MCF 10A (cell line): ENCODE results near the gene FER1L5. TPM values are rescaled to one million over a fixed set of nuclear protein-coding genes. Genes with fewer than 3 reads are reported as not detected.

ENCODE experiments used
- Bru-seq: library from RNA; stranded (reverse); fragments of 400-500 nt; gene quantifications from one replicate; lab custom pipeline; 2021; lab: Mats Ljungman, UMichigan
- BruChase-seq, 2 experiments: library from RNA; stranded (reverse); fragments of 400-500 nt; gene quantifications; one replicate each; lab custom pipeline; 2021; lab: Mats Ljungman, UMichigan
- BruUV-seq: library from RNA; stranded (reverse); fragments of 400-500 nt; replicated peaks from 2 replicates; lab custom pipeline; 2021; lab: Mats Ljungman, UMichigan
- CTCF ChIA-PET: fragments of 300-600 bp; sonication (Branson Sonifier 250); formaldehyde crosslinking; extraction: SDS; loops from one replicate; lab custom pipeline; 2021; ENCODE audit warnings: antibody characterized with exemption, inconsistent platforms; lab: Yijun Ruan, JAX
- POLR2A ChIA-PET: fragments of 300-600, 350-650 bp; sonication (Branson Sonifier 250); formaldehyde crosslinking; extraction: SDS; loops from one replicate; lab custom pipeline; 2020; ENCODE audit warnings: antibody characterized with exemption, inconsistent platforms; lab: Yijun Ruan, JAX
- DNase-seq: peaks from one replicate; pipeline ENCODE4 v3.0.0-alpha.2; 2018; ENCODE audit not compliant: unreplicated experiment
- H3K27ac Mint-ChIP-seq: one replicate; pipeline ENCODE4 v1.8.0; 2022; ENCODE audit warnings: mild to moderate bottlenecking, low read depth, mixed read lengths; ENCODE audit not compliant: unreplicated experiment
- H3K27me3 Mint-ChIP-seq: one replicate; pipeline ENCODE4 v1.8.0; 2022; ENCODE audit warnings: mixed read lengths; ENCODE audit not compliant: insufficient read depth, unreplicated experiment
- H3K36me3 Mint-ChIP-seq: one replicate; pipeline ENCODE4 v1.8.0; 2022; ENCODE audit warnings: mild to moderate bottlenecking, moderate library complexity, mixed read lengths; ENCODE audit not compliant: insufficient read depth, unreplicated experiment
- H3K4me1 Mint-ChIP-seq: one replicate; pipeline ENCODE4 v1.8.0; 2022; ENCODE audit warnings: mixed read lengths; ENCODE audit not compliant: insufficient read depth, unreplicated experiment
- H3K4me3 Mint-ChIP-seq: one replicate; pipeline ENCODE4 v1.8.0; 2022; ENCODE audit warnings: mild to moderate bottlenecking, moderate library complexity, mixed read lengths; ENCODE audit not compliant: unreplicated experiment
- H3K9me3 Mint-ChIP-seq: one replicate; pipeline ENCODE4 v1.8.0; 2022; ENCODE audit warnings: mixed read lengths; ENCODE audit not compliant: unreplicated experiment
- intact Hi-C: fragments of 100-400 bp; cut with micrococcal nuclease; formaldehyde crosslinking; loops from 2 replicates; pipeline ENCODE4 v1.14.1; 2022
- long read RNA-seq: library from polyadenylated mRNA; stranded (forward); transcript quantifications from one replicate; pipeline ENCODE4 v2.0.0, GENCODE V29; 2022
- total RNA-seq: library from RNA; stranded (reverse); gene quantifications from 2 replicates; pipeline ENCODE4 v1.2.3, GENCODE V29; 2022
- TF ChIP-seq, protein P1 (sequence below): fragments of 200-600 bp; IDR thresholded peaks from one replicate; pipeline ENCODE4 v1.8.0; 2022; ENCODE audit warnings: antibody characterized with exemption, mild to moderate bottlenecking; ENCODE audit not compliant: unreplicated experiment

Gene FER1L5
- not detected in 2 replicates for total RNA-seq
- percentile 4 among the genes with signal in this experiment for Bru-seq, nascent RNA
- BruChase-seq, experiment 1, labeled RNA remaining after a 6-hour chase, result percentile 2 among the genes with signal in this experiment
- percentile 3 among the genes with signal in this experiment for BruChase-seq, experiment 2, labeled RNA remaining after a 2-hour chase
- long read RNA-seq, result 0 reads

DNA sequence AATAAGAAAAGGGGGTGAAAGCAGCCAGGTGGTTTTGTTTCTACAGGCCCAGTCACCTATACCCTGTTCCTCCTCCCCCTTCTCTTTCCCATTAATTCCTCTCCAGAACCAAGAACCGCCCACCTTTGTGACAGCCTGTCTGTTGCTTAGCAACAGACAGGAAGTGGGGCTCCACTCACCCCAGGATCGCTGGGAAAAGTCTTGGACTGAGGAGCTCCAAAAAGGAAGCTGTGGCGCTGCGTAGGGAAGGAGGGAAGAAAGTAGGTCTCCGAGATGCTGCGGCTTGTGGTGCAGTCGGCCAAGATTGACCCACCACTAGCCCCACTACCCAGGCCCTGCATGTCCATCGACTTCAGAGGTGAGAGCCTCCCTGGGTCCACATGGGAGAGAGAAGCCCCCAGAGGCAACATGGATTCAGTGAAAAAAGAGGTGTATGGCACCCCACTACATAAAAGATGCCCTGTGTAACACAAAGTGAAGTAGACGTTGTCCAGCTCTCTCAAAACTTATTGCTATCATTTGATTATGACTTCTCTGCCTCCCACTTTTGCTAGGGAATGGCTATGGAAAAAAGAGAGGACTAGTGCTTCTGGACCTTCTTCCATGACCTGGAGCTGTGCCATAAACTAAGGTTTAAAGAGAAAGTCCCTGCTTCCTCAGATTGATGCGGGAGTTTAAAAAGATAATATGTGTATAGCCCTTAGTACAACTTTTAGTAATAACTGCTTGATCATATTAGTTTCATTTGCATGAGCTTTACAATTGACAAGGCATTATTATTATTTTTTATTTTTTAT lies at the start of gene FER1L5:
TSS of gene FER1L5 (plus strand) at position 201 of the 797 bp plus-strand sequence. CDS start at position 274, 73 bp downstream.
- no TSS peak for BruUV-seq
- ChIA-PET CTCF (interaction anchor here (0.6 to 0.9 kb wide), 3 partner anchors 89 to 339 kb away, joined by 3 to 6 read pairs (median 3); no protein-coding TSS in a partner anchor), POLR2A (interaction anchor here (0.6 kb wide), 1 partner anchor 1312 kb away, joined by 3 read pairs; no protein-coding TSS in a partner anchor)
- Mint-ChIP-seq H3K4me3 (no peak within 1 kb of the TSS), H3K9me3 (no peaks in the 10 kb centered on the region), H3K27ac (no peak within 1 kb of the TSS), H3K36me3 (no peaks in the 10 kb centered on the region), H3K27me3 (no peaks in the 10 kb centered on the region), H3K4me1 (no peaks in the 10 kb centered on the region)
- TF ChIP-seq, protein P1, sequence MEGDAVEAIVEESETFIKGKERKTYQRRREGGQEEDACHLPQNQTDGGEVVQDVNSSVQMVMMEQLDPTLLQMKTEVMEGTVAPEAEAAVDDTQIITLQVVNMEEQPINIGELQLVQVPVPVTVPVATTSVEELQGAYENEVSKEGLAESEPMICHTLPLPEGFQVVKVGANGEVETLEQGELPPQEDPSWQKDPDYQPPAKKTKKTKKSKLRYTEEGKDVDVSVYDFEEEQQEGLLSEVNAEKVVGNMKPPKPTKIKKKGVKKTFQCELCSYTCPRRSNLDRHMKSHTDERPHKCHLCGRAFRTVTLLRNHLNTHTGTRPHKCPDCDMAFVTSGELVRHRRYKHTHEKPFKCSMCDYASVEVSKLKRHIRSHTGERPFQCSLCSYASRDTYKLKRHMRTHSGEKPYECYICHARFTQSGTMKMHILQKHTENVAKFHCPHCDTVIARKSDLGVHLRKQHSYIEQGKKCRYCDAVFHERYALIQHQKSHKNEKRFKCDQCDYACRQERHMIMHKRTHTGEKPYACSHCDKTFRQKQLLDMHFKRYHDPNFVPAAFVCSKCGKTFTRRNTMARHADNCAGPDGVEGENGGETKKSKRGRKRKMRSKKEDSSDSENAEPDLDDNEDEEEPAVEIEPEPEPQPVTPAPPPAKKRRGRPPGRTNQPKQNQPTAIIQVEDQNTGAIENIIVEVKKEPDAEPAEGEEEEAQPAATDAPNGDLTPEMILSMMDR, result no peak
- intact Hi-C loops, result no loop called here
- DNase-seq, result no peak

GRCh38 chr2:96594282-96594681 lies 48.3 kb upstream of the FER1L5 start:
- TF ChIP-seq, protein P1, result no peak
- no peak for DNase-seq
- BruUV-seq, result no TSS peak
- POLR2A ChIA-PET, result interaction anchor here (2.5 kb wide), 1 partner anchor 10 kb away, joined by 9 read pairs; no protein-coding TSS in a partner anchor
- Mint-ChIP-seq H3K27me3 (no peaks in the 10 kb centered on the region), H3K4me3 (no peak overlapping the region), H3K27ac (no peak overlapping the region), H3K9me3 (no peaks in the 10 kb centered on the region), H3K36me3 (peaks cover 49% of the 10 kb centered on the region), H3K4me1 (peaks cover 5% of the 10 kb centered on the region)
- CTCF ChIA-PET, result interaction anchor here (2.2 kb wide), 2 partner anchors 167 to 264 kb away, joined by 4 to 5 read pairs; partner anchors contain the start of genes ANKRD39 and CNNM4
- intact Hi-C loops, result no loop called here

GRCh38 chr2:96594691-96595152 lies 47.8 kb upstream of the FER1L5 start:
- H3K4me3 Mint-ChIP-seq, result no peak overlapping the region
- BruUV-seq, result no TSS peak
- H3K36me3 Mint-ChIP-seq, result peaks cover 52% of the 10 kb centered on the region
- POLR2A ChIA-PET, result interaction anchor here (2.5 kb wide), 1 partner anchor 11 kb away, joined by 9 read pairs; no protein-coding TSS in a partner anchor
- peaks cover 5% of the 10 kb centered on the region for H3K4me1 Mint-ChIP-seq
- CTCF ChIA-PET, result interaction anchor here (1.0 to 2.2 kb wide), 3 partner anchors 10 to 263 kb away, joined by 3 to 5 read pairs (median 4); partner anchors contain the start of genes ANKRD39 and CNNM4
- H3K27ac Mint-ChIP-seq, result no peak overlapping the region
- no peaks in the 10 kb centered on the region for H3K27me3 Mint-ChIP-seq
- DNase-seq, result no peak
- intact Hi-C loops, result no loop called here
- H3K9me3 Mint-ChIP-seq, result no peaks in the 10 kb centered on the region
- TF ChIP-seq, protein P1, result no peak
